Astrocyte (in vitro differentiated cells and primary cell): ENCODE results near the gene MLXIP. TPM values are rescaled to one million over a fixed set of nuclear protein-coding genes. Genes with fewer than 3 reads are reported as not detected.

Experiments
- DNase-seq: peaks from one replicate; pipeline ENCODE4 v3.0.0-alpha.2; 2010; ENCODE audit warnings: low read depth
- FAIRE-seq: peaks from 2 replicates; lab custom pipeline; 2011; peaks lifted over from hg19 to GRCh38; lab: Jason Lieb, UNC
- H2AFZ ChIP-seq: 2 replicates; pipeline ENCODE4 v1.6.0; 2012; ENCODE audit warnings: low read depth, low read length, inconsistent platforms
- H3K27ac ChIP-seq: 2 replicates; pipeline ENCODE4 v1.5.1; 2011; ENCODE audit warnings: low read depth, low read length, inconsistent platforms
- H3K27me3 ChIP-seq: 2 replicates; pipeline ENCODE4 v1.6.0; 2011; ENCODE audit warnings: low read length, inconsistent platforms; ENCODE audit not compliant: insufficient read depth
- H3K36me3 ChIP-seq: 2 replicates; pipeline ENCODE4 v1.5.1; 2011; ENCODE audit warnings: low read length, inconsistent platforms; ENCODE audit not compliant: insufficient read depth
- H3K4me1 ChIP-seq: 2 replicates; pipeline ENCODE4 v1.5.1; 2011; ENCODE audit warnings: low read length, inconsistent platforms; ENCODE audit not compliant: insufficient read depth
- H3K4me2 ChIP-seq: 2 replicates; pipeline ENCODE4 v1.6.0; 2012; ENCODE audit warnings: low read length, inconsistent platforms
- H3K4me3 ChIP-seq: 2 replicates; pipeline ENCODE4 v1.5.1; 2011; ENCODE audit warnings: low read depth, mild to moderate bottlenecking, low read length, inconsistent platforms; ENCODE audit not compliant: insufficient read depth
- H3K79me2 ChIP-seq: 2 replicates; pipeline ENCODE4 v1.6.0; 2012; ENCODE audit warnings: mild to moderate bottlenecking, low read length, inconsistent platforms; ENCODE audit not compliant: insufficient read depth
- H3K9ac ChIP-seq: 2 replicates; pipeline ENCODE4 v1.6.0; 2012; ENCODE audit warnings: mild to moderate bottlenecking, low read length, inconsistent platforms
- H3K9me3 ChIP-seq: 2 replicates; pipeline ENCODE4 v1.5.1; 2012; ENCODE audit warnings: low read depth, mild to moderate bottlenecking, low read length, inconsistent platforms; ENCODE audit not compliant: insufficient read depth
- H4K20me1 ChIP-seq: 2 replicates; pipeline ENCODE4 v1.6.0; 2012; ENCODE audit warnings: low read length, inconsistent platforms; ENCODE audit not compliant: insufficient read depth
- H3K27ac Mint-ChIP-seq: one replicate; pipeline ENCODE4 v1.8.0; 2021; ENCODE audit warnings: mild to moderate bottlenecking, mixed read lengths; ENCODE audit not compliant: unreplicated experiment
- H3K27me3 Mint-ChIP-seq: one replicate; pipeline ENCODE4 v1.8.0; 2021; ENCODE audit warnings: low read depth, mixed read lengths; ENCODE audit not compliant: unreplicated experiment
- H3K36me3 Mint-ChIP-seq: one replicate; pipeline ENCODE4 v1.8.0; 2021; ENCODE audit warnings: low read depth, mixed read lengths; ENCODE audit not compliant: unreplicated experiment
- H3K4me1 Mint-ChIP-seq: one replicate; pipeline ENCODE4 v1.8.0; 2021; ENCODE audit warnings: low read depth, mixed read lengths; ENCODE audit not compliant: unreplicated experiment
- H3K4me3 Mint-ChIP-seq: one replicate; pipeline ENCODE4 v1.8.0; 2021; ENCODE audit warnings: mild to moderate bottlenecking, moderate library complexity, mixed read lengths; ENCODE audit not compliant: unreplicated experiment
- H3K9me3 Mint-ChIP-seq: one replicate; pipeline ENCODE4 v1.8.0; 2021; ENCODE audit warnings: mild to moderate bottlenecking, mixed read lengths; ENCODE audit not compliant: unreplicated experiment
- CTCF ChIP-seq: IDR thresholded peaks from 2 replicates; pipeline ENCODE4 v1.5.1; 2011; ENCODE audit warnings: low read depth, mild to moderate bottlenecking, inconsistent platforms, low read length, moderate library complexity; ENCODE audit not compliant: insufficient read depth
- EZH2 ChIP-seq: IDR thresholded peaks from 2 replicates; pipeline ENCODE4 v1.6.1; 2012; ENCODE audit warnings: mild to moderate bottlenecking, low read length, inconsistent platforms; ENCODE audit not compliant: insufficient read depth
- total RNA-seq: library from RNA; stranded (reverse); gene quantifications from 2 replicates; pipeline ENCODE4 v1.2.1, GENCODE V29; 2021

MLXIP gene
- total RNA-seq, 1 donor from 2014 or later: 62.5 TPM

DNA sequence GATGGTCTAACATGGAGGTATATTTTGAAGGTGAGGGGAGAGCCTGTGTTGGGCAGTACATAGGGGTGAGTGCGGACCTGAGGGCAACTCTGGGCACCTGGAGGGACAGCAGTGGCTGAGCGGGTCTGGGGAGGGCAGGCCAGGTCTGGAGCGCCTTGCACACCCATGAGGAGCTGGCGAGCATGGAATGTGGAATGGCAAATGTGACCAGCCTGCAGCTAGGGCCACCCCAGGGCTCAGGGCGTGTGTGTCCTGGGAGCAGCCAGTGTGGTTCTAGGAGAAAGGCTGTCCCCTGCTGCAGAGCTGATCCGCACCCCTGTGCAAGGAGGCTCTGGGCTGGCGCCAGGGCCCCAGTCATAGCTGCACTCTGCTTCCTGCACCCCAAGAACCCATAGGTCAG is 32.4 kb upstream of the MLXIP start:
- no peak overlapping the region for H3K27ac Mint-ChIP-seq
- H3K4me3 Mint-ChIP-seq: no peak overlapping the region

GRCh38 chr12:122048151-122048550 is 30.4 kb upstream of the MLXIP start:
- no peak overlapping the region for H3K4me2 ChIP-seq
- no peaks in the 10 kb centered on the region for H3K36me3 ChIP-seq
- H3K36me3 Mint-ChIP-seq: peaks cover 3% of the 10 kb centered on the region
- H3K79me2 ChIP-seq: no peaks in the 10 kb centered on the region
- H2AFZ ChIP-seq: no peak overlapping the region
- no peaks in the 10 kb centered on the region for H3K9me3 ChIP-seq
- no peak overlapping the region for H3K9ac ChIP-seq
- H3K4me1 Mint-ChIP-seq: peaks cover 3% of the 10 kb centered on the region
- TF ChIP-seq CTCF (no peak), EZH2 (no peak)
- peaks cover 2% of the 10 kb centered on the region for H3K4me1 ChIP-seq
- DNase-seq (peak; percentile 80), FAIRE-seq (no peak)
- H3K27me3 Mint-ChIP-seq: no peaks in the 10 kb centered on the region
- H3K4me3 Mint-ChIP-seq: no peak overlapping the region
- no peak overlapping the region for H3K4me3 ChIP-seq
- H3K27ac Mint-ChIP-seq: no peak overlapping the region
- H3K27ac ChIP-seq: no peak overlapping the region
- no peaks in the 10 kb centered on the region for H3K27me3 ChIP-seq
- no peaks in the 10 kb centered on the region for H4K20me1 ChIP-seq
- H3K9me3 Mint-ChIP-seq: no peaks in the 10 kb centered on the region

More for the DNA sequence above, 32.4 kb upstream of the MLXIP start:
- Histone ChIP-seq H3K36me3 (no peaks in the 10 kb centered on the region), H3K4me1 (peaks cover 2% of the 10 kb centered on the region), H4K20me1 (no peaks in the 10 kb centered on the region), H3K27ac (no peak overlapping the region), H3K27me3 (no peaks in the 10 kb centered on the region), H3K79me2 (no peaks in the 10 kb centered on the region), H3K9me3 (no peaks in the 10 kb centered on the region), H3K4me3 (no peak overlapping the region), H3K4me2 (no peak overlapping the region), H2AFZ (no peak overlapping the region), H3K9ac (no peak overlapping the region)
- Mint-ChIP-seq H3K4me1 (peaks cover 3% of the 10 kb centered on the region), H3K27me3 (no peaks in the 10 kb centered on the region), H3K36me3 (peaks cover 3% of the 10 kb centered on the region), H3K9me3 (no peaks in the 10 kb centered on the region)
- no peak for TF ChIP-seq CTCF
- no peak for TF ChIP-seq EZH2
- DNase-seq (no peak), FAIRE-seq (no peak)

GRCh38 chr12:122049827-122050226 is 28.7 kb upstream of the MLXIP start:
- H3K4me1 ChIP-seq: peaks cover 2% of the 10 kb centered on the region
- Mint-ChIP-seq H3K4me3 (no peak overlapping the region), H3K36me3 (peaks cover 3% of the 10 kb centered on the region), H3K9me3 (no peaks in the 10 kb centered on the region), H3K4me1 (peaks cover 4% of the 10 kb centered on the region), H3K27ac (no peak overlapping the region), H3K27me3 (no peaks in the 10 kb centered on the region)
- no peak overlapping the region for H2AFZ ChIP-seq
- no peak for TF ChIP-seq EZH2
- TF ChIP-seq CTCF: no peak
- H3K4me3 ChIP-seq: no peak overlapping the region
- no peaks in the 10 kb centered on the region for H3K79me2 ChIP-seq
- no peaks in the 10 kb centered on the region for H3K36me3 ChIP-seq
- H3K4me2 ChIP-seq: no peak overlapping the region
- H3K9ac ChIP-seq: no peak overlapping the region
- DNase-seq (no peak), FAIRE-seq (no peak)
- H3K27ac ChIP-seq: no peak overlapping the region
- no peaks in the 10 kb centered on the region for H4K20me1 ChIP-seq
- no peaks in the 10 kb centered on the region for H3K27me3 ChIP-seq
- no peaks in the 10 kb centered on the region for H3K9me3 ChIP-seq
